A673 (cell line): ENCODE measurements around the gene RBM17.

ENCODE experiments used
- CTCF ChIP-seq: fragments of 300-800, 200-600 bp; sonication (generic); conservative IDR thresholded peaks from 2 replicates; pipeline ENCODE4 v1.5.1; 2017; ENCODE audit warnings: low read depth, mild to moderate bottlenecking, antibody characterized with exemption, low read length, moderate library complexity, mixed read lengths
- EZH2 ChIP-seq: fragments of 200-600 bp; sonication (generic); IDR thresholded peaks from 2 replicates; pipeline ENCODE4 v1.6.1; 2017; ENCODE audit warnings: borderline replicate concordance, low read depth, mild to moderate bottlenecking, mixed read lengths, antibody characterized with exemption, low read length; ENCODE audit not compliant: poor library complexity, severe bottlenecking

GRCh38 chr10:6061056-6061455, 27.8 kb upstream of the RBM17 start:
- no peak for TF ChIP-seq CTCF
- no peak for TF ChIP-seq EZH2
